PC-3 (cell line): ENCODE measurements around the gene YLPM1. TPM values are rescaled to one million over a fixed set of nuclear protein-coding genes. Genes with fewer than 3 reads are reported as not detected.

ENCODE experiments used
- ATAC-seq: fragments of 200-7000 bp; cut with Tn5 transposase; 2 replicates; pipeline ENCODE4 v1.9.1; 2020; ENCODE audit warnings: mild to moderate bottlenecking, moderate library complexity
- BruUV-seq: library from RNA; stranded (reverse); fragments of 400-500 nt; replicated peaks from 2 replicates; lab custom pipeline; 2021; lab: Mats Ljungman, UMichigan
- CTCF ChIA-PET: fragments of 300-600 bp; sonication (Branson Sonifier 250); formaldehyde crosslinking; loops from one replicate; lab custom pipeline; 2022; ENCODE audit warnings: antibody characterized with exemption; lab: Charles Lee
- POLR2A ChIA-PET: fragments of 300-600 bp; sonication (Branson Sonifier 250); formaldehyde crosslinking; loops from one replicate; lab custom pipeline; 2022; ENCODE audit warnings: antibody characterized with exemption; ENCODE audit not compliant: unreplicated experiment; lab: Charles Lee
- DNase-seq: peaks from one replicate; pipeline ENCODE4 v3.0.0-alpha.2; 2015
- H2AFZ ChIP-seq: fragments of 300-600 bp; sonication (generic); 2 replicates; pipeline ENCODE4 v1.6.0; 2016; ENCODE audit warnings: antibody characterized with exemption, low read length
- H3F3A ChIP-seq: fragments of 300-600 bp; sonication (generic); one replicate; pipeline ENCODE4 v1.6.0; 2017; ENCODE audit warnings: antibody characterized with exemption, low read length, control low read depth, mild to moderate bottlenecking; ENCODE audit not compliant: unreplicated experiment
- H3K27ac ChIP-seq: fragments of 300-600 bp; sonication (generic); 2 replicates; pipeline ENCODE4 v1.5.1; 2016; ENCODE audit warnings: mild to moderate bottlenecking, low read length
- H3K27me3 ChIP-seq: fragments of 300-600 bp; sonication (generic); 2 replicates; pipeline ENCODE4 v1.6.1; 2016; ENCODE audit warnings: low read length, mixed read lengths
- H3K36me3 ChIP-seq: fragments of 300-600 bp; sonication (generic); 2 replicates; pipeline ENCODE4 v1.6.1; 2016; ENCODE audit warnings: low read depth, mixed run types, low read length, mixed read lengths
- H3K4me1 ChIP-seq: fragments of 300-600 bp; sonication (generic); 2 replicates; pipeline ENCODE4 v1.5.1; 2016; ENCODE audit warnings: low read length; ENCODE audit not compliant: insufficient read depth
- H3K4me2 ChIP-seq: fragments of 300-600 bp; sonication (generic); 2 replicates; pipeline ENCODE4 v1.6.0; 2016; ENCODE audit warnings: low read length
- H3K4me3 ChIP-seq: fragments of 300-600 bp; sonication (generic); 2 replicates; pipeline ENCODE4 v1.5.1; 2016; ENCODE audit warnings: mild to moderate bottlenecking, low read length, mixed read lengths
- H3K79me2 ChIP-seq: fragments of 300-600 bp; sonication (generic); 2 replicates; pipeline ENCODE4 v1.6.1; 2017; ENCODE audit warnings: low read length, mixed read lengths
- H3K9ac ChIP-seq: fragments of 300-600 bp; sonication (generic); 2 replicates; pipeline ENCODE4 v1.6.0; 2016; ENCODE audit warnings: mild to moderate bottlenecking, low read length
- H3K9me2 ChIP-seq: fragments of 300-600 bp; sonication (generic); replicated peaks from 2 replicates; pipeline ENCODE4 v1.6.1; 2016; ENCODE audit warnings: mixed run types, low read length, mixed read lengths
- H3K9me3 ChIP-seq: fragments of 300-600 bp; sonication (generic); 2 replicates; pipeline ENCODE4 v1.6.1; 2016; ENCODE audit warnings: low read length, mixed read lengths
- H4K20me1 ChIP-seq: fragments of 300-600 bp; sonication (generic); 2 replicates; pipeline ENCODE4 v1.6.1; 2016; ENCODE audit warnings: low read length, mixed read lengths
- CTCF ChIP-seq: fragments of 300-600 bp; sonication (generic); conservative IDR thresholded peaks from 2 replicates; pipeline ENCODE4 v1.5.1; 2017; ENCODE audit warnings: antibody characterized with exemption, low read depth, mild to moderate bottlenecking, low read length
- EZH2 ChIP-seq: fragments of 300-600 bp; sonication (generic); IDR thresholded peaks from one replicate; pipeline ENCODE4 v1.6.1; 2017; ENCODE audit warnings: antibody characterized with exemption, mild to moderate bottlenecking, low read length; ENCODE audit not compliant: unreplicated experiment
- EZH2phosphoT487 ChIP-seq: fragments of 300-600 bp; sonication (generic); IDR thresholded peaks from 2 replicates; pipeline ENCODE4 v1.6.1; 2018; ENCODE audit warnings: mild to moderate bottlenecking, antibody characterized with exemption, low read length, borderline replicate concordance
- intact Hi-C: fragments of 100-400 bp; cut with micrococcal nuclease; formaldehyde crosslinking; loops from 2 replicates; pipeline ENCODE4 v1.9.0; 2023
- total RNA-seq: library from RNA; depleted of rRNA; stranded (reverse); fragments of >200 nt; gene quantifications from 2 replicates; pipeline ENCODE4 v1.2.3, GENCODE V29; 2014

YLPM1 gene
- total RNA-seq, 1 experiment from 2014 or later: 25.1 TPM

- ATAC-seq (peak; percentile 22), DNase-seq (peak; percentile 59)
- peak overlapping the region; percentile 90 for H3K4me3 ChIP-seq
- H2AFZ ChIP-seq: peak overlapping the region; percentile 79
- TSS peak; percentile 42 for BruUV-seq
- no peaks in the 10 kb centered on the region for H3K9me2 ChIP-seq
- peaks cover 57% of the 10 kb centered on the region for H3K79me2 ChIP-seq
- no peaks in the 10 kb centered on the region for H3K9me3 ChIP-seq
- peak overlapping the region; percentile 41; the same call in 1 of the 2 replicates for H3K27ac ChIP-seq
- peaks cover 40% of the 10 kb centered on the region for H4K20me1 ChIP-seq
- H3K27me3 ChIP-seq: no peaks in the 10 kb centered on the region
- ChIA-PET POLR2A (no interaction called here), CTCF (interaction anchor here (0.6 kb wide), 2 partner anchors 38 to 1360 kb away, joined by 3 to 6 read pairs; no protein-coding TSS in a partner anchor)
- H3K36me3 ChIP-seq: no peaks in the 10 kb centered on the region
- no peaks in the 10 kb centered on the region for H3F3A ChIP-seq
- intact Hi-C loops: loop anchor here (2.0 kb wide), 1 partner anchor 51 kb away; the partner anchor contains the start of genes AREL1 and FCF1
- TF ChIP-seq CTCF (no peak), EZH2phosphoT487 (no peak), EZH2 (no peak)
- H3K4me2 ChIP-seq: peak overlapping the region; percentile 89
- peaks cover 20% of the 10 kb centered on the region for H3K4me1 ChIP-seq
- H3K9ac ChIP-seq: peak overlapping the region; percentile 94
Observed at GRCh38 chr14:74763803-74764531, 851 bp downstream of the YLPM1 start.

- H3K4me2 ChIP-seq: peak overlapping the region; percentile 89
- H3K9me2 ChIP-seq: no peaks in the 10 kb centered on the region
- H2AFZ ChIP-seq: no peak overlapping the region
- TF ChIP-seq CTCF (no peak), EZH2 (no peak), EZH2phosphoT487 (no peak)
- ATAC-seq: no peak
- H3K9ac ChIP-seq: peak overlapping the region; percentile 94; the same call in 1 of the 2 replicates
- no peak overlapping the region for H3K27ac ChIP-seq
- no TSS peak for BruUV-seq
- H3K79me2 ChIP-seq: peaks cover 73% of the 10 kb centered on the region
- ChIA-PET POLR2A (no interaction called here), CTCF (no interaction called here)
- H3K4me3 ChIP-seq: peak overlapping the region; percentile 90
- DNase-seq: no peak
- intact Hi-C loops: no loop called here
- H3K4me1 ChIP-seq: peaks cover 20% of the 10 kb centered on the region
- H3F3A ChIP-seq: no peaks in the 10 kb centered on the region
- H3K36me3 ChIP-seq: no peaks in the 10 kb centered on the region
- peaks cover 44% of the 10 kb centered on the region for H4K20me1 ChIP-seq
- H3K27me3 ChIP-seq: no peaks in the 10 kb centered on the region
- no peaks in the 10 kb centered on the region for H3K9me3 ChIP-seq
Observed at GRCh38 chr14:74765721-74766120, 2.6 kb downstream of the YLPM1 start.

- POLR2A ChIA-PET: interaction anchor here (0.6 kb wide), 1 partner anchor 1012 kb away, joined by 7 read pairs; a partner anchor contains a TSS
- CTCF ChIA-PET: no interaction called here
Observed at GRCh38 chr14:74771399-74771798, 8.3 kb downstream of the YLPM1 start.

More at GRCh38 chr14:74771399-74771798, 8.3 kb downstream of the YLPM1 start:
- Histone ChIP-seq H3K27ac (no peak overlapping the region), H3K27me3 (no peaks in the 10 kb centered on the region), H3F3A (no peaks in the 10 kb centered on the region), H3K9ac (no peak overlapping the region), H3K4me3 (no peak overlapping the region), H3K4me1 (peaks cover 6% of the 10 kb centered on the region; the same call in 1 of the 2 replicates), H3K36me3 (peaks cover 4% of the 10 kb centered on the region; the same call in 1 of the 2 replicates), H3K9me2 (no peaks in the 10 kb centered on the region), H3K79me2 (peaks cover 97% of the 10 kb centered on the region), H3K4me2 (no peak overlapping the region), H2AFZ (no peak overlapping the region), H3K9me3 (no peaks in the 10 kb centered on the region), H4K20me1 (peaks cover 38% of the 10 kb centered on the region)
- intact Hi-C loops: no loop called here
- no TSS peak for BruUV-seq
- no peak for TF ChIP-seq CTCF
- no peak for TF ChIP-seq EZH2
- TF ChIP-seq EZH2phosphoT487: no peak
- DNase-seq (no peak), ATAC-seq (no peak)
